GM19372 (cell line): ENCODE data around the gene TTK.

Source experiments
- ATAC-seq: cut with Tn5 transposase; IDR thresholded peaks from one replicate; pipeline ENCODE4 v1.9.1; 2021; ENCODE audit warnings: mild to moderate bottlenecking, low read depth, moderate library complexity; ENCODE audit not compliant: unreplicated experiment

The TTK gene

GRCh38 chr6:80004173-80005072 lies at the start of gene TTK:
TTK (plus strand) TSS chr6:80004649; CDS start chr6:80005844, 1,195 bp downstream.
- peak; percentile 100 for ATAC-seq

- ATAC-seq: no peak
Observed at GRCh38 chr6:79954849-79955248, 49.6 kb upstream of the TTK start.

GRCh38 chr6:79964607-79965081 lies 39.8 kb upstream of the TTK start:
- ATAC-seq: no peak

- ATAC-seq: no peak
Observed at GRCh38 chr6:79967178-79967577, 37.3 kb upstream of the TTK start.

GRCh38 chr6:79969784-79970183 lies 34.7 kb upstream of the TTK start:
- no peak for ATAC-seq

GRCh38 chr6:79971193-79971592 lies 33.3 kb upstream of the TTK start:
- ATAC-seq: no peak

- no peak for ATAC-seq
Observed at GRCh38 chr6:79981652-79982051, 22.8 kb upstream of the TTK start.

- no peak for ATAC-seq
Observed at GRCh38 chr6:79984261-79984660, 20.2 kb upstream of the TTK start.

- no peak for ATAC-seq
Observed at GRCh38 chr6:79985128-79985527, 19.3 kb upstream of the TTK start.

GRCh38 chr6:79989641-79990040 lies 14.8 kb upstream of the TTK start:
- no peak for ATAC-seq

- no peak for ATAC-seq
Observed at GRCh38 chr6:79993012-79993910, 11.2 kb upstream of the TTK start.

GRCh38 chr6:79993911-79994309 lies 10.5 kb upstream of the TTK start:
- ATAC-seq: no peak

- ATAC-seq: no peak
Observed at GRCh38 chr6:79997728-79998127, 6.7 kb upstream of the TTK start.

- ATAC-seq: no peak
Observed at GRCh38 chr6:80001337-80001736, 3.1 kb upstream of the TTK start.

GRCh38 chr6:80003826-80004172 lies 650 bp upstream of the TTK start:
- peak; percentile 6 for ATAC-seq

- ATAC-seq: no peak
Observed at GRCh38 chr6:80005406-80005805, 957 bp downstream of the TTK start.

GRCh38 chr6:80006541-80006940 lies 2.1 kb downstream of the TTK start:
- ATAC-seq: no peak

GRCh38 chr6:80009531-80009930 lies 5.1 kb downstream of the TTK start:
- ATAC-seq: no peak

GRCh38 chr6:80010288-80010687 lies 5.8 kb downstream of the TTK start:
- no peak for ATAC-seq

GRCh38 chr6:80015839-80016435 lies 11.5 kb downstream of the TTK start:
- no peak for ATAC-seq
